ENCODE measurements around the gene ATP2A1. TPM values are rescaled to one million over a fixed set of nuclear protein-coding genes. Genes with fewer than 3 reads are reported as not detected.
A peak's percentile ranks its signal among the peaks of the same experiment; 100 is the strongest.

ATP2A1 gene
- total and polyA plus RNA-seq, 12 donors, result 0.05 to 1.2 (median 0.88) TPM; not detected in 1

DNA sequence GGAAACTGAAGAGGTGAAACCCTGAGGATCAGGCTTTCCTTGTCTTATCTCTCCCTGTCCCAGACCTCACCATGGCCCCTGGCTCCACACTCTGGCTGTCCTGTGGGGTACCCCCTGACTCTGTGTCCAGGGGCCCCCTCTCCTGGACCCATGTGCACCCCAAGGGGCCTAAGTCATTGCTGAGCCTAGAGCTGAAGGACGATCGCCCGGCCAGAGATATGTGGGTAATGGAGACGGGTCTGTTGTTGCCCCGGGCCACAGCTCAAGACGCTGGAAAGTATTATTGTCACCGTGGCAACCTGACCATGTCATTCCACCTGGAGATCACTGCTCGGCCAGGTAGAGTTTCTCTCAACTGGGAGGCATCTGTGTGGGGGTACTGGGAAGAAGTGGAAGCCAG, 54.9 kb downstream of the ATP2A1 start:
- DNase-seq, result no peak
- intact Hi-C loops (cut with DNase I), result loop anchor here in 1 of 2 donors (5.0 kb wide), 1 partner anchor 66 kb away; no protein-coding TSS in a partner anchor
- Histone ChIP-seq H3K27me3 (no peaks in the 10 kb centered on the region), H3K36me3 (replicated peaks in 1 of 2) (no peaks in the 10 kb centered on the region), H3K4me3 (no peak overlapping the region), H3K4me1 (replicated peaks in 1 of 2) (no peaks in the 10 kb centered on the region), H3K9me3 (replicated peaks in 1 of 3) (no peaks in the 10 kb centered on the region), H3K27ac (no peak overlapping the region)
- TF ChIP-seq, protein P1, sequence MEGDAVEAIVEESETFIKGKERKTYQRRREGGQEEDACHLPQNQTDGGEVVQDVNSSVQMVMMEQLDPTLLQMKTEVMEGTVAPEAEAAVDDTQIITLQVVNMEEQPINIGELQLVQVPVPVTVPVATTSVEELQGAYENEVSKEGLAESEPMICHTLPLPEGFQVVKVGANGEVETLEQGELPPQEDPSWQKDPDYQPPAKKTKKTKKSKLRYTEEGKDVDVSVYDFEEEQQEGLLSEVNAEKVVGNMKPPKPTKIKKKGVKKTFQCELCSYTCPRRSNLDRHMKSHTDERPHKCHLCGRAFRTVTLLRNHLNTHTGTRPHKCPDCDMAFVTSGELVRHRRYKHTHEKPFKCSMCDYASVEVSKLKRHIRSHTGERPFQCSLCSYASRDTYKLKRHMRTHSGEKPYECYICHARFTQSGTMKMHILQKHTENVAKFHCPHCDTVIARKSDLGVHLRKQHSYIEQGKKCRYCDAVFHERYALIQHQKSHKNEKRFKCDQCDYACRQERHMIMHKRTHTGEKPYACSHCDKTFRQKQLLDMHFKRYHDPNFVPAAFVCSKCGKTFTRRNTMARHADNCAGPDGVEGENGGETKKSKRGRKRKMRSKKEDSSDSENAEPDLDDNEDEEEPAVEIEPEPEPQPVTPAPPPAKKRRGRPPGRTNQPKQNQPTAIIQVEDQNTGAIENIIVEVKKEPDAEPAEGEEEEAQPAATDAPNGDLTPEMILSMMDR (IDR thresholded peaks at IDR 0.05), result no peak
- no peak for TF ChIP-seq POLR2A (IDR thresholded peaks at IDR 0.05)
- WGBS, 4 donors, result 68 to 93% (median 77%) methylated on average over 4 to 8 of the region's 8 CpGs

DNA sequence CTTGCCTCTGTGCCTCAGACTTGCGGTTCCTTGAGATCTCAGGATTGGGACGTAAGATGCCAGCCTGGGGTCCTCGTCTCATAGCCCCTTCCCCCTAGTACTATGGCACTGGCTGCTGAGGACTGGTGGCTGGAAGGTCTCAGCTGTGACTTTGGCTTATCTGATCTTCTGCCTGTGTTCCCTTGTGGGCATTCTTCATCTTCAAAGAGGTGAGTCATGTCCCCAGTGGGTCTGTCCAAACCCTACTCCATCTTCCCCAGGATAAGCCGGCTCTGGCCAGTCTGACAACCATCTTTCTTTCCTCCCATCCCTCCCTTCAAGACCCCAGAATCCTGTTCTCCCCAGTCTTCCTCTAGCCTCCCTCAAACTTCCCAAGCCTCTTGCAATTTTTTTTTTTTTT, 57.1 kb downstream of the ATP2A1 start:
- no peak for TF ChIP-seq POLR2A (IDR thresholded peaks at IDR 0.05)
- TF ChIP-seq, protein P1 (IDR thresholded peaks at IDR 0.05), result no peak
- no peaks in the 10 kb centered on the region for H3K9me3 ChIP-seq (replicated peaks in 1 of 3)
- DNase-seq, result no peak
- H3K36me3 ChIP-seq (replicated peaks in 1 of 2), result no peaks in the 10 kb centered on the region
- no peak overlapping the region for H3K27ac ChIP-seq
- H3K27me3 ChIP-seq, result no peaks in the 10 kb centered on the region
- no peaks in the 10 kb centered on the region for H3K4me1 ChIP-seq (replicated peaks in 1 of 2)
- WGBS, 4 donors, result 56 to 88% (median 82%) methylated on average over 1 to 4 of the region's 4 CpGs
- no peak overlapping the region for H3K4me3 ChIP-seq
- intact Hi-C loops (cut with DNase I), result loop anchor here in 1 of 2 donors (5.0 kb wide), 1 partner anchor 58 kb away; the partner anchor contains the start of gene ATP2A1

DNA sequence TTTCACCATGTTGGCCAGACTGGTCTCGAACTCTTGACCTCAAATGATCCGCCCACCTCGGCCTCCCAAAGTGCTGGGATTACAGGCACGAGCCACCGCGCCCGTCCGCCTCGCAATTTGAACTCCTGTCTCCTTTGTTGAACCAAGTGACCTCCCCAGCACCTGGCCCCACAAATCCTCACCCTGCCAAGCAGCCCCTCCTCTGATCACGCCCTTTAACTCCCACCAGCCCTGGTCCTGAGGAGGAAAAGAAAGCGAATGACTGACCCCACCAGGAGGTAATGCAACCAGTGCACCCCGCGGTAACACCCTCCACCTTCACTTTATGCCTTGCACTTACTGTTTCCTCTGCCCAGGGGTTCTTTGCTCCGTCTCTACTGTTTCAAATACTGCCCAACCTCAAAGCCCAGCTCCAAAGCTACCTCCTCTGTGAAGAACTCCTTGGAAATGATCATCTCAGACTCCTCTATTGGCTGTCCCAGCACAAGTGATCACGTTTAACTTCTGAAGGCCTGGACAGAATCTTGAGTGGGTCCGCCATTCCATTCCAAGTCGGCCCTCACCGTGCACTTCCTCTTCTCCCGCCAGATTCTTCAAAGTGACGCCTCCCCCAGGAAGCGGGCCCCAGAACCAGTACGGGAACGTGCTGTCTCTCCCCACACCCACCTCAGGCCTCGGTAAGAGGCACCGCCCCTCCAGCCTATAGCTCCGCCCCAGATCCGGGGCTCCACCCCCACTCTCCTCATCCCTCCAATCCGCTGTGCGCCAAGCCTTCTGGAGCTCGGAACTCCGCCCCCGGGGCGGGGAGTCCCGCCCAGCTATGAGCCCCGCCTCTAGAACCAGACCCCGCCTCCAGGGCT, 57.9 kb downstream of the ATP2A1 start:
- TF ChIP-seq, protein P1 (IDR thresholded peaks at IDR 0.05), result no peak
- no peak for TF ChIP-seq POLR2A (IDR thresholded peaks at IDR 0.05)
- DNase-seq, result peak; percentile 83 to 90 (median 85)
- 36 to 41% (median 37%) methylated on average over 31 to 36 of the region's 36 CpGs for WGBS, 4 donors
- Histone ChIP-seq H3K9me3 (replicated peaks in 1 of 3) (no peaks in the 10 kb centered on the region), H3K4me1 (replicated peaks in 1 of 2) (no peaks in the 10 kb centered on the region), H3K27ac (no peak overlapping the region), H3K36me3 (replicated peaks in 1 of 2) (no peaks in the 10 kb centered on the region), H3K27me3 (no peaks in the 10 kb centered on the region), H3K4me3 (peak overlapping the region in 1 of 4 donors; percentile 40)
- intact Hi-C loops (cut with DNase I), result loop anchor here in 1 of 2 donors (5.0 kb wide), 1 partner anchor 59 kb away; the partner anchor contains the start of gene ATP2A1

DNA sequence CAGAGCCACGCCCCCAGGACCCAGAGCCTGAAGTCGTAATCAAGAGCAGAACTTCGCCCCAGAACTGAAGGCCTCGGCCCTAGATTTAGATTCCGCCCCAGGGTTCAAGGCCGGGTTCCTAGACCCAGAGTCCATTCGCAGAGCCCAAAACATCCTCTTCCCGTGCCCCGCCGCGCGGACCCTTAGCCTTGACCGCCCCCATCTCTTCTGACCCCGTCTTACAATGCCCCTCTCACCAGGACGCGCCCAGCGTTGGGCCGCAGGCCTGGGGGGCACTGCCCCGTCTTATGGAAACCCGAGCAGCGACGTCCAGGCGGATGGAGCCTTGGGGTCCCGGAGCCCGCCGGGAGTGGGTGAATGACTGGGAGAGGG, 58.5 kb downstream of the ATP2A1 start:
- no peaks in the 10 kb centered on the region for H3K27me3 ChIP-seq
- H3K4me3 ChIP-seq, result peak overlapping the region in 1 of 4 donors; percentile 40
- DNase-seq, result no peak
- no peaks in the 10 kb centered on the region for H3K9me3 ChIP-seq (replicated peaks in 1 of 3)
- TF ChIP-seq, protein P1 (IDR thresholded peaks at IDR 0.05), result no peak
- no peak for TF ChIP-seq POLR2A (IDR thresholded peaks at IDR 0.05)
- no peaks in the 10 kb centered on the region for H3K4me1 ChIP-seq (replicated peaks in 1 of 2)
- WGBS, 4 donors, result 67 to 80% (median 71%) methylated on average over 7 to 26 of the region's 26 CpGs
- H3K27ac ChIP-seq, result no peak overlapping the region
- H3K36me3 ChIP-seq (replicated peaks in 1 of 2), result no peaks in the 10 kb centered on the region
- intact Hi-C loops (cut with DNase I), result loop anchor here in 1 of 2 donors (5.0 kb wide), 1 partner anchor 59 kb away; the partner anchor contains the start of gene ATP2A1

All from adrenal gland (tissue), 12 donors.